ENCODE data around the gene DNAH14. TPM values are rescaled to one million over a fixed set of nuclear protein-coding genes. Genes with fewer than 3 reads are reported as not detected.

Gene DNAH14
- total and polyA plus RNA-seq, 2 of the 8 experiments (the other 6 are each of a cell fraction or from before 2014, with no cell fraction given) = 8.4 to 40.7 TPM

GRCh38 chr1:225437710-225438437 lies 508.4 kb downstream of the DNAH14 start:
- H3K14ac ChIP-seq (ENCODE audit: insufficient read length) = no peak overlapping the region
- H2BK5ac ChIP-seq (ENCODE audit: low read depth, low read length) = no peak overlapping the region
- H2BK20ac ChIP-seq (ENCODE audit: low read length) = no peak overlapping the region
- no peak overlapping the region for H3K18ac ChIP-seq (ENCODE audit: extremely low read depth, low read length)
- no peak overlapping the region for H2AFZ ChIP-seq (ENCODE audit: low read length)
- POLR2A ChIA-PET (ENCODE audit: partially characterized antibody) = no interaction called here
- H3K36me3 ChIP-seq (ENCODE audit: control insufficient read depth in 2 of 4, insufficient read depth in 4 of 4, low read length in 3 of 4) = no peaks in the 10 kb centered on the region
- no peak overlapping the region for H2BK12ac ChIP-seq (ENCODE audit: low read depth, low read length)
- CTCF ChIA-PET (ENCODE audit: partially characterized antibody) = interaction anchor here (0.9 to 1.6 kb wide), 4 partner anchors 17 to 49 kb away, joined by 3 to 7 read pairs (median 4); no protein-coding TSS in a partner anchor
- no peaks in the 10 kb centered on the region for H3K79me1 ChIP-seq (ENCODE audit: low read depth, low read length)
- 84% methylated on average over 5 of the region's 5 CpGs; no CpG with 5 or more reads in 1 of the 2 experiments for WGBS, 2 experiments (ENCODE audit: extremely low coverage in 1 of 2, insufficient coverage in 1 of 2, insufficient read length in 1 of 2, insufficient replicate concordance in 2 of 2, low coverage in 1 of 2, low lambda C conversion rate in 2 of 2, missing lambda C conversion rate in 1 of 2)
- H4K8ac ChIP-seq (ENCODE audit: extremely low read depth, insufficient read depth, low read length) = no peak overlapping the region
- H2AK5ac ChIP-seq (ENCODE audit: low read depth, low read length) = no peak overlapping the region
- H3K56ac ChIP-seq (replicated peaks; ENCODE audit: insufficient read length, low read depth, low read length) = no peak overlapping the region
- H4K91ac ChIP-seq (replicated peaks; ENCODE audit: insufficient read length, low read length) = no peak overlapping the region
- no peak for DNase-seq (ENCODE audit: low read depth in 1 of 2, low spot score in 2 of 2)
- H3K4ac ChIP-seq (replicated peaks; ENCODE audit: insufficient read length, low read depth, low read length) = no peak overlapping the region
- H4K5ac ChIP-seq (ENCODE audit: insufficient read length, low read depth, low read length) = no peak overlapping the region
- no peaks in the 10 kb centered on the region for H3K23me2 ChIP-seq (ENCODE audit: low read depth, low read length)
- no peak overlapping the region for H3K23ac ChIP-seq (ENCODE audit: insufficient read length)
- H3K4me2 ChIP-seq (ENCODE audit: insufficient read depth in 1 of 2, low read depth in 2 of 2, low read length in 2 of 2) = no peak overlapping the region
- H3K4me1 ChIP-seq (replicated peaks in 1 of 4; ENCODE audit: control insufficient read depth in 3 of 4, insufficient read depth in 4 of 4, low read length in 3 of 4) = no peaks in the 10 kb centered on the region
- H2BK120ac ChIP-seq (replicated peaks; ENCODE audit: low read depth, low read length) = no peak overlapping the region
- no peaks in the 10 kb centered on the region for H3K9me3 ChIP-seq (ENCODE audit: insufficient read depth in 2 of 2, low read depth in 1 of 2, low read length in 1 of 2)
- H3K79me2 ChIP-seq (ENCODE audit: control insufficient read depth in 1 of 2, insufficient read depth in 2 of 2, low read length in 2 of 2) = no peaks in the 10 kb centered on the region
- no peaks in the 10 kb centered on the region for H4K20me1 ChIP-seq (replicated peaks in 1 of 2; ENCODE audit: control insufficient read depth in 1 of 2, insufficient read depth in 2 of 2, low read length in 2 of 2)
- H2BK15ac ChIP-seq (ENCODE audit: low read length) = no peak overlapping the region
- H3K27me3 ChIP-seq (replicated peaks in 1 of 4; ENCODE audit: control insufficient read depth in 3 of 4, extremely low read depth in 1 of 4, insufficient read depth in 3 of 4, low read length in 3 of 4) = no peaks in the 10 kb centered on the region; a peak in 1 of 7 replicates
- no peak overlapping the region for H3K27ac ChIP-seq (ENCODE audit: low read depth, low read length)
- H3K9ac ChIP-seq (replicated peaks in 1 of 4; ENCODE audit: extremely low read depth in 1 of 4, low read depth in 3 of 4, low read length in 3 of 4) = no peak overlapping the region
- H3K4me3 ChIP-seq (ENCODE audit: extremely low read depth in 1 of 4, insufficient read depth in 2 of 4, low read depth in 3 of 4, low read length in 4 of 4) = no peak overlapping the region
- FAIRE-seq = no peak
- TF ChIP-seq FOSL1 (IDR thresholded peaks at IDR 0.05; ENCODE audit: insufficient read depth, low read depth, low read length) = no peak
- no peak for TF ChIP-seq CBX5 (IDR thresholded peaks at IDR 0.05; ENCODE audit: low read depth, low read length)
- TF ChIP-seq ATF3 (IDR thresholded peaks at IDR 0.05; ENCODE audit: insufficient read depth, low read depth, low read length) = no peak
- no peak for TF ChIP-seq YY1 (IDR thresholded peaks at IDR 0.05; ENCODE audit: low read depth, low read length)
- no peak for TF ChIP-seq SIN3A (conservative IDR thresholded peaks at IDR 0.05 in 1 of 2, IDR thresholded peaks at IDR 0.05 in 1 of 2; ENCODE audit: low read depth in 1 of 2, low read length in 2 of 2)
- peak; percentile 58 to 67 (median 67) for TF ChIP-seq CTCF (IDR thresholded peaks at IDR 0.05; ENCODE audit: control extremely low read depth in 1 of 3, insufficient read depth in 1 of 3, low read depth in 1 of 3, low read length in 3 of 3)
- no peak for TF ChIP-seq HDAC2 (IDR thresholded peaks at IDR 0.05; ENCODE audit: borderline replicate concordance in 1 of 2, low read depth in 2 of 2, low read length in 2 of 2)
- TF ChIP-seq RAD21 (IDR thresholded peaks at IDR 0.05 in 1 of 2, conservative IDR thresholded peaks at IDR 0.05 in 1 of 2; ENCODE audit: low read depth in 2 of 2, low read length in 2 of 2) = peak; percentile 39 to 53; a peak in 3 of 4 replicates

Data from H1 (cell line).